Breast epithelium (tissue), 3 donors: Measurements from ENCODE around the gene CORO1C.
"Not testable (repeated sequence)": the region's sequence is repeated elsewhere in the genome, so short reads cannot be mapped to it uniquely, and the experiment has no call there.

ENCODE experiments used
- CTCF ChIP-seq, 3 donors: fragments of 450-650 bp; IDR thresholded peaks; one replicate each; pipeline ENCODE4 v1.5.1; 2016 to 2017; ENCODE audit warnings: antibody characterized with exemption in 3 of 3, mild to moderate bottlenecking in 3 of 3, moderate library complexity in 3 of 3
- POLR2AphosphoS5 ChIP-seq, 3 donors: sonication (generic); formaldehyde crosslinking; IDR thresholded peaks; one replicate each; pipeline ENCODE4 v1.6.1; 2017; ENCODE audit warnings: antibody characterized with exemption in 3 of 3

DNA sequence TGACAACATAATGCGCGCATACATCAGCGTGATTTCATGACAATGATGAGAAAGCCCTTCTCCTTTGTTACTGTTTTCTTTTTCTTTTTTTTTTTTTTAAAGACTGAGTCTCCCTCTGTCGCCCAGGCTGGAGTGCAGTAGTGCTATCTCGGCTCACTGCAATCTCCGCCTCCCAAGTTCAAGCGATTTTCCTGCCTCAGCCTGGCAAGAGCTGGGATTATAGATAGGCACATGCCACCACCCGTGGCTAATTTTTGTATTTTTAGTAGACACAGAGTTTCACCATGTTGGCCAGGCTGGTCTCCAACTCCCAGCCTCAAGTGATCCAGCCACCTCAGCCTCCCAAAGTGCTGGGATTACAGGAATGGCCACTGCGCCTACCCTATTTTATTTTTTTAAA is 76.7 kb downstream of the CORO1C start:
- TF ChIP-seq POLR2AphosphoS5, CTCF (IDR thresholded peaks at IDR 0.05): not testable (repeated sequence)
